Activated CD8-positive, alpha-beta memory T cell treated with anti-CD3 and anti-CD28 coated beads for 1 hour (primary cell): ENCODE results near the gene HTR1D.
"Not testable (repeated sequence)": the region's sequence is repeated elsewhere in the genome, so short reads cannot be mapped to it uniquely, and the experiment has no call there.

Experiments used
- DNase-seq, 2 donors: peaks; one replicate each; pipeline ENCODE4 v3.0.0-alpha.2; 2020; ENCODE audit warnings: low read depth in 1 of 2; ENCODE audit errors: extremely low read depth in 1 of 2

The HTR1D gene

DNA sequence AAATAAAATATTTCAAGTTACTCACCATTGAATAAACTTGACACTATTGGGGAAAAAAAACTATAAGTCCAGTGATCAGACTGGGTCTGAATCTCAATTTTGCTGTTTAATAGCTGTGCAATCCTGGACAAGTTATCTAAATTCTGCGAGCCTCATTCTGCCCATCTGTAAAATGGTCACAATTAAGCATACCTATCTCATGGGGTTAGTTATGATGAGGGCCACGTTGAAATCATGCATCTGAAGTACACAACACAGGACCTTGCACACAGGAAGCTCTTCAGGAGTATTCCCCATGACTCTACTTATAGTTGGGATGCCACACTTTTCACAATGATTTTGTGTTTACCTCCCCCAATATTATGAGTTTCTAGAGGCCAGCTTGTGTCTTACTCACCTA, 3.8 kb upstream of the HTR1D start:
- no peak for DNase-seq

DNA sequence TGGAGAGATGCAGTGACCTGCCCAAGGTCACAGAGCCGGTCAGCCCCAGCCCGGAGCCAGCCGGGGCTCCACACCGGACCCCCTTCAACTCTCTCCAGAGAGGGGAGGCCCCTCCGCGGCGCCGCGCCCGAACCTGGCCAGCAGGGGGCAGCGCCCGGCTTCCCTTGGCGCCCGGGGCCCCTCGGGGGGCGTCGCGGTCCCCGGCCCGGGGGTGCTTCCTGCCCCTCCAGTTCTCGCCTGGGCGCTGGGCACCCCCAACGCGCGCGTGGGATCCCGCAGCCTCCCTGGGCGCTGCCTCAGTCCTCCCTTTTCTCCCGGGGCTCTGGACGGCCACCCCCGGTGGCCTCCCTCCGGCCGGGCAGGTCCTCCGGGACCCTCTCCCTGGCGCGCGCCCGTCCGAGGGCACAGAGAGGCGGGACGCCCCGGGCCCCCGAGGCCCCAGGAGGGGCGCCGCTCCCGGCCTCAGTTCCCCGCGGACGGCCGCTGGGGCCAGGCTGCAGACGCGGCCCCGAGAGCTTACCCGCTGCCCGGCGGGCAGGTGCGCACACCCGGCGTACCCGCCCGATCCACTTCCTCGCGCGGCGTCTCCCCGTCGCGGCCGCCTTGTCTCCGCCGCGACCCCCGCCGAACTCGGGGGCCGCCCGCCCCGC, 406 bp downstream of the HTR1D start:
- DNase-seq: peak in 1 of 2 donors; percentile 19

GRCh38 chr1:23215751-23216449, 1.4 kb downstream of the HTR1D start:
- no peak for DNase-seq

GRCh38 chr1:23215291-23215690, 2.0 kb downstream of the HTR1D start:
- DNase-seq: no peak

DNA sequence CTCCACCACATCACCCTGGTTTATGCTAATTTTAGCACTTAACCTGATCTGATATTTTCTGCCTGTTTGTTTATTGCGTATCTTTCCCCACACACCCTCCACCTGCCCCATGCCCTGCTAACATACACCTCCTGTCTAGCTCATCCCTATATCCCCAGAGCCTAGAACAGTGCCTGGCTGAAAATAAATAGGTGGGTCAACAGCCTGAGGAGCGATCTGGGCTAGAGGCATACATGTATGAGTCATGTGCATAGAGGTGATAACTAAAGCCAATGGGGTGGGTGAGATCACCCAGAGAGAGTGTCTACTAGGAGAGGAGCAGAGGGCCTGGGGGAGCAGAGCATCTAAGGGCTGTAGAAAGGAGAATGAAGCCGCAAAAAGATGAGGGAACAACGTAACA, 2.7 kb downstream of the HTR1D start:
- no peak for DNase-seq

- DNase-seq: no peak
Measured at GRCh38 chr1:23211955-23212354, 5.3 kb downstream of the HTR1D start.

- DNase-seq: no peak
Measured at GRCh38 chr1:23210963-23211362, 6.3 kb downstream of the HTR1D start.

- no peak for DNase-seq
Measured at GRCh38 chr1:23210351-23210785, 6.9 kb downstream of the HTR1D start.

DNA sequence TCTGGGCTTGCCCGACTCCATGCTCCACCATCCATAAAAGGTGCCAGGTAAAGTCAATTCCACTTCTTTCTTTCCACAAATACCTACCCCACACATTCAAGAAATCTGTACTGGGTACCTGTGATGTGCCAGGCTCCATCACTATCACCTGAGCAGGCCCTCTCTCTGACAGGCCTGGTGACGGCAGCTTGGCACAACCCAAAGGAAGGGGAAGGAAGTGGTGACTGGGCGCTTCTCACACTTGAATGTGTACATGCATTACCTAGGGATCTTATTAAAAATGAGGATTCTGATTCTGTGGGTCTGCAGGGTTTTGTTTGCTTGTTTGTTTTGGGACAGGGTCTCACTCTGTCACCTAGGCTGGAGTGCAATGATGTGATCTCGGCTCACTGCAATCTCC, 7.5 kb downstream of the HTR1D start:
- DNase-seq: no peak

- DNase-seq: no peak
Measured at GRCh38 chr1:23208527-23208926, 8.8 kb downstream of the HTR1D start.

GRCh38 chr1:23207733-23208132, 9.6 kb downstream of the HTR1D start:
- not testable (repeated sequence) for DNase-seq

- no peak for DNase-seq
Measured at GRCh38 chr1:23202263-23202749, 15.0 kb downstream of the HTR1D start.

GRCh38 chr1:23200883-23201282, 16.4 kb downstream of the HTR1D start:
- no peak for DNase-seq

- no peak for DNase-seq
Measured at GRCh38 chr1:23198373-23198772, 18.9 kb downstream of the HTR1D start.

- DNase-seq: no peak
Measured at GRCh38 chr1:23196627-23197328, 20.5 kb downstream of the HTR1D start.

GRCh38 chr1:23194119-23194984, 22.9 kb downstream of the HTR1D start:
- DNase-seq: no peak

DNA sequence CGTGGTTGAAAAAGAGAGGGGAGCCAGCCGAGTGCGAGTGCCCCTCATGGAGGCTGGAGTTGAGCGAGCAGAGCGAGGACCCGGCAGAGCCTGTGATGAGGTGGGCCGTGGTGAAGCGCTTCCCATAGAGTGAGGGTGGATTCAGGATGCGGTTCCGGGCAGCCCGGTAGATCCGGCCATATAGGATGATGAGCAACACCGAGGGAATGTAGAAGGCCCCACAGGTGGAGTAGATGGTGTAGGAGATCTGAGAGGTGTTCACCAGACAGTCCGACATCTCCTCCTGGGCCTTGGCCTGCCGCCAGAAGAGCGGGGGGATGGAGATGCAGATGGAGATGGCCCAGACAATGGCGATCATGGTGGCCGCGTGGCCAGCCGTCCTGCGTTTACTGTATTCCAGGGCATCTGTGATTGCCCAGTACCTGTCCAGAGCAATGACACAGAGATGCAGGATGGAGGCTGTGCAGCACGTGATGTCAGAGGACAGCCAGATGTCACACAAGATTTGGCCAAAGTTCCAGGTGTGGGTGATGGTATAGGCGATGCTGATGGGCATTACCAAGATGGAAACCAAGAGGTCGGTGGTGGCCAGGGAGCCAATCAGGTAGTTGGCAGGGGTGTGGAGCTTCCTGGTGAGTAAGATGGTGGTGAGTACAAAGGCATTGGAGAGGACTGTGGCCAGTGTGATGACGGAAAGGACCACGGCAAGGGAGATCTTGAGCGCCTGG, 23.7 kb downstream of the HTR1D start:
- no peak for DNase-seq

DNA sequence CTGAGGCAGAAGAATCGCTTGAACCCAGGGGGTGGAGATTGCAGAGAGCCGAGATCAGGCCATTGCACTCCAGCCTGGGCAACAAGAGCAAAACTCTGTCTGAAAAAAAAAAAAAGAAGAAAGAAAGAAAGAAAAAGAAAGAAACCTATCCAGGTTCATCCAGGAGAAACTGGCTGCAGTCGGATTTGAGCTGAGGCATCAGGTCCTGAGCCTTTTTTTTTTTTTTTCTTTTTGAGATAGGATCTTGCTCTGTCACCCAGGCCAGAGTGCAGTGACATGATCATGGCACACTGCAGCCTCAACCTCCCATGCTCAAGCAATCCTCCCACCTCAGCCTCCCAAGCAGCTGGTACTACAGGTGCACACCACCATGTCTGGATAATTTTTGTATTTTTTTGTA, 26.1 kb downstream of the HTR1D start:
- no peak for DNase-seq

GRCh38 chr1:23188936-23189452, 28.3 kb downstream of the HTR1D start:
- not testable (repeated sequence) for DNase-seq

- DNase-seq: no peak
Measured at GRCh38 chr1:23188434-23188884, 28.8 kb downstream of the HTR1D start.
